WTC11 (cell line): Measurements from ENCODE around the gene SLC16A8. TPM values are rescaled to one million over a fixed set of nuclear protein-coding genes. Genes with fewer than 3 reads are reported as not detected.

Experiments used
- ATAC-seq: fragments of 200-7000 bp; cut with Tn5 transposase; 2 replicates; pipeline ENCODE4 v1.10.0; 2021; ENCODE audit warnings: mild to moderate bottlenecking, moderate library complexity
- CTCF ChIA-PET: fragments of 300-600 bp; sonication (Branson Sonifier 250); formaldehyde crosslinking; loops from one replicate; lab custom pipeline; 2021; ENCODE audit warnings: antibody characterized with exemption; lab: Charles Lee
- POLR2A ChIA-PET: fragments of 350-600 bp; sonication (Branson Sonifier 250); formaldehyde crosslinking; loops from one replicate; lab custom pipeline; 2021; ENCODE audit warnings: antibody characterized with exemption; lab: Charles Lee
- DNase-seq: peaks from one replicate; pipeline ENCODE4 v3.0.0; 2021; ENCODE audit warnings: low spot score
- H3K27ac Mint-ChIP-seq: 2 replicates; pipeline ENCODE4 v1.8.0; 2021; ENCODE audit warnings: mixed read lengths
- H3K27me3 Mint-ChIP-seq: 2 replicates; pipeline ENCODE4 v1.8.0; 2021; ENCODE audit warnings: low read depth, mild to moderate bottlenecking, moderate library complexity, mixed read lengths
- H3K36me3 Mint-ChIP-seq: 2 replicates; pipeline ENCODE4 v1.8.0; 2021; ENCODE audit warnings: mixed read lengths
- H3K4me1 Mint-ChIP-seq: 2 replicates; pipeline ENCODE4 v1.8.0; 2022; ENCODE audit warnings: mixed read lengths
- H3K4me3 Mint-ChIP-seq: 2 replicates; pipeline ENCODE4 v1.8.0; 2021; ENCODE audit warnings: mild to moderate bottlenecking, moderate library complexity, mixed read lengths
- H3K9me3 Mint-ChIP-seq: 2 replicates; pipeline ENCODE4 v1.8.0; 2021; ENCODE audit warnings: mixed read lengths
- CREB1 ChIP-seq: sonication (generic); formaldehyde crosslinking; IDR thresholded peaks from 2 replicates; pipeline ENCODE4 v1.8.0; 2023; ENCODE audit warnings: mild to moderate bottlenecking, missing genetic modification reagents
- CREM ChIP-seq: sonication (generic); formaldehyde crosslinking; IDR thresholded peaks from 2 replicates; pipeline ENCODE4 v1.8.1; 2022; ENCODE audit warnings: mild to moderate bottlenecking, missing genetic modification reagents, moderate library complexity
- CTCF ChIP-seq: fragments of 200-600 bp; IDR thresholded peaks from 2 replicates; pipeline ENCODE4 v1.8.0; 2022; ENCODE audit warnings: antibody characterized with exemption
- EMX1 ChIP-seq: fragments of 250-450 bp; sonication (Bioruptor Pico); IDR thresholded peaks from 2 replicates; pipeline ENCODE4 v1.8.0; 2021; ENCODE audit warnings: mild to moderate bottlenecking
- ESRRA ChIP-seq: sonication (generic); formaldehyde crosslinking; IDR thresholded peaks from 2 replicates; pipeline ENCODE4 v1.8.1; 2022; ENCODE audit warnings: mild to moderate bottlenecking, missing genetic modification reagents, borderline replicate concordance
- ETV6 ChIP-seq: sonication (generic); formaldehyde crosslinking; IDR thresholded peaks from 2 replicates; pipeline ENCODE4 v1.8.1; 2022; ENCODE audit warnings: mild to moderate bottlenecking, missing genetic modification reagents
- FOXK1 ChIP-seq: sonication (generic); formaldehyde crosslinking; IDR thresholded peaks from 2 replicates; pipeline ENCODE4 v1.8.0; 2022; ENCODE audit warnings: mild to moderate bottlenecking, moderate library complexity, missing genetic modification reagents
- FOXP4 ChIP-seq: sonication (generic); formaldehyde crosslinking; IDR thresholded peaks from 2 replicates; pipeline ENCODE4 v1.8.0; 2022; ENCODE audit warnings: mild to moderate bottlenecking, missing genetic modification reagents
- HMGXB4 ChIP-seq: sonication (generic); formaldehyde crosslinking; IDR thresholded peaks from 2 replicates; pipeline ENCODE4 v1.8.1; 2023; ENCODE audit warnings: mild to moderate bottlenecking, moderate library complexity, missing genetic modification reagents
- KAT7 ChIP-seq: sonication (generic); formaldehyde crosslinking; IDR thresholded peaks from 2 replicates; pipeline ENCODE4 v1.8.1; 2023; ENCODE audit warnings: missing genetic modification reagents, mild to moderate bottlenecking, borderline replicate concordance
- MAX ChIP-seq: sonication (generic); formaldehyde crosslinking; IDR thresholded peaks from 2 replicates; pipeline ENCODE4 v1.8.0; 2022; ENCODE audit warnings: mild to moderate bottlenecking, missing genetic modification reagents
- MXD4 ChIP-seq: fragments of 250-450 bp; sonication (Bioruptor Pico); IDR thresholded peaks from 2 replicates; pipeline ENCODE4 v1.8.0; 2021; ENCODE audit warnings: mild to moderate bottlenecking, moderate library complexity, borderline replicate concordance
- MYBL2 ChIP-seq: sonication (generic); formaldehyde crosslinking; IDR thresholded peaks from 2 replicates; pipeline ENCODE4 v1.8.1; 2023; ENCODE audit warnings: mild to moderate bottlenecking, moderate library complexity, missing genetic modification reagents
- NFE2L1 ChIP-seq: sonication (generic); formaldehyde crosslinking; IDR thresholded peaks from 2 replicates; pipeline ENCODE4 v1.8.1; 2023; ENCODE audit warnings: missing genetic modification reagents
- SOX15 ChIP-seq: fragments of 250-450 bp; sonication (Bioruptor Pico); IDR thresholded peaks from 2 replicates; pipeline ENCODE4 v1.9.0; 2021; ENCODE audit warnings: mild to moderate bottlenecking
- SP1 ChIP-seq: sonication (generic); formaldehyde crosslinking; conservative IDR thresholded peaks from 2 replicates; pipeline ENCODE4 v1.8.1; 2022; ENCODE audit warnings: missing genetic modification reagents
- TEAD1 ChIP-seq: sonication (generic); formaldehyde crosslinking; IDR thresholded peaks from 2 replicates; pipeline ENCODE4 v1.8.0; 2022; ENCODE audit warnings: mild to moderate bottlenecking, missing genetic modification reagents
- TP53 ChIP-seq: sonication (generic); formaldehyde crosslinking; IDR thresholded peaks from 2 replicates; pipeline ENCODE4 v1.8.1; 2023; ENCODE audit warnings: mild to moderate bottlenecking, missing genetic modification reagents
- USF2 ChIP-seq: sonication (generic); formaldehyde crosslinking; IDR thresholded peaks from 2 replicates; pipeline ENCODE4 v1.8.1; 2023; ENCODE audit warnings: mild to moderate bottlenecking, missing genetic modification reagents, moderate library complexity
- ZBTB43 ChIP-seq: sonication (generic); formaldehyde crosslinking; IDR thresholded peaks from 2 replicates; pipeline ENCODE4 v1.8.1; 2023; ENCODE audit warnings: mild to moderate bottlenecking, missing genetic modification reagents
- ZNF121 ChIP-seq: sonication (generic); formaldehyde crosslinking; IDR thresholded peaks from 2 replicates; pipeline ENCODE4 v1.8.0; 2023; ENCODE audit warnings: missing genetic modification reagents
- ZNF232 ChIP-seq: sonication (generic); formaldehyde crosslinking; IDR thresholded peaks from 2 replicates; pipeline ENCODE4 v1.8.0; 2022; ENCODE audit warnings: mild to moderate bottlenecking, missing genetic modification reagents
- ZNF263 ChIP-seq: sonication (generic); formaldehyde crosslinking; IDR thresholded peaks from 2 replicates; pipeline ENCODE4 v1.8.1; 2022; ENCODE audit warnings: low read depth, mild to moderate bottlenecking, moderate library complexity, missing genetic modification reagents
- ZNF512 ChIP-seq: sonication (generic); formaldehyde crosslinking; IDR thresholded peaks from 2 replicates; pipeline ENCODE4 v1.8.1; 2022; ENCODE audit warnings: missing genetic modification reagents, borderline replicate concordance
- total RNA-seq: library from RNA; stranded (reverse); gene quantifications from 3 replicates; pipeline ENCODE4 v1.2.3, GENCODE V29; 2021

SLC16A8 gene
- total RNA-seq, 1 experiment from 2014 or later, result 0.57 TPM

- no peaks in the 10 kb centered on the region for H3K9me3 Mint-ChIP-seq
- CTCF ChIA-PET, result interaction anchor here (0.5 to 9.9 kb wide), 86 partner anchors 14 to 1558 kb away, joined by 3 to 222 read pairs (median 5); partner anchors contain the start of genes BAIAP2L2, DMC1, GTPBP1 and MAFF
- POLR2A ChIA-PET, result interaction anchor here (0.8 to 1.7 kb wide), 9 partner anchors 9 to 117 kb away, joined by 3 to 5 read pairs (median 5); partner anchors contain the start of genes BAIAP2L2 and PICK1
- no peak overlapping the region for H3K27ac Mint-ChIP-seq
- peak; percentile 93 for ATAC-seq
- peak; percentile 83 for DNase-seq
- no peaks in the 10 kb centered on the region; the same call in 1 of the 2 replicates for H3K36me3 Mint-ChIP-seq
- peak overlapping the region; percentile 72 for H3K4me3 Mint-ChIP-seq
- peaks cover 14% of the 10 kb centered on the region for H3K4me1 Mint-ChIP-seq
- H3K27me3 Mint-ChIP-seq, result peaks cover 7% of the 10 kb centered on the region
- no peak for TF ChIP-seq ZNF512
- TF ChIP-seq KAT7 (CRISPR knock-in tag), result no peak
- TF ChIP-seq TP53 (CRISPR knock-in tag), result 0 out of 2 replicates have a peak, but pooled peaks have one; percentile 55
- no peak for TF ChIP-seq MXD4 (CRISPR knock-in tag)
- no peak for TF ChIP-seq TEAD1 (CRISPR knock-in tag)
- 0 out of 2 replicates have a peak, but pooled peaks have one; percentile 13 for TF ChIP-seq FOXK1
- TF ChIP-seq SOX15 (CRISPR knock-in tag), result no peak
- TF ChIP-seq HMGXB4 (CRISPR knock-in tag), result no peak
- TF ChIP-seq SP1, result peak; percentile 83
- peak; percentile 83; the same call in 1 of the 2 replicates for TF ChIP-seq ZNF232 (CRISPR knock-in tag)
- TF ChIP-seq CREM, result peak; percentile 50; the same call in 1 of the 2 replicates
- peak; percentile 66; the same call in 1 of the 2 replicates for TF ChIP-seq NFE2L1 (CRISPR knock-in tag)
- peak; percentile 57; the same call in 1 of the 2 replicates for TF ChIP-seq ZBTB43 (CRISPR knock-in tag)
- no peak for TF ChIP-seq ESRRA (CRISPR knock-in tag)
- TF ChIP-seq CTCF, result peak; percentile 75
- TF ChIP-seq USF2 (CRISPR knock-in tag), result no peak
- peak; percentile 98 for TF ChIP-seq MAX
- TF ChIP-seq ETV6 (CRISPR knock-in tag), result 0 out of 2 replicates have a peak, but pooled peaks have one; percentile 65
- no peak for TF ChIP-seq EMX1 (CRISPR knock-in tag)
- 0 out of 2 replicates have a peak, but pooled peaks have one; percentile 29 for TF ChIP-seq MYBL2 (CRISPR knock-in tag)
- peak; percentile 55; the same call in 1 of the 2 replicates for TF ChIP-seq FOXP4 (CRISPR knock-in tag)
- TF ChIP-seq ZNF263 (CRISPR knock-in tag), result no peak
- no peak for TF ChIP-seq ZNF121 (CRISPR knock-in tag)
- peak; percentile 67; the same call in 1 of the 2 replicates for TF ChIP-seq CREB1 (CRISPR knock-in tag)
Measured at GRCh38 chr22:38097557-38098409, 13.8 kb upstream of the SLC16A8 start.
